ENCODE measurements around the gene AMT.
A peak's percentile ranks its signal among the peaks of the same experiment; 100 is the strongest.

The AMT gene

DNA sequence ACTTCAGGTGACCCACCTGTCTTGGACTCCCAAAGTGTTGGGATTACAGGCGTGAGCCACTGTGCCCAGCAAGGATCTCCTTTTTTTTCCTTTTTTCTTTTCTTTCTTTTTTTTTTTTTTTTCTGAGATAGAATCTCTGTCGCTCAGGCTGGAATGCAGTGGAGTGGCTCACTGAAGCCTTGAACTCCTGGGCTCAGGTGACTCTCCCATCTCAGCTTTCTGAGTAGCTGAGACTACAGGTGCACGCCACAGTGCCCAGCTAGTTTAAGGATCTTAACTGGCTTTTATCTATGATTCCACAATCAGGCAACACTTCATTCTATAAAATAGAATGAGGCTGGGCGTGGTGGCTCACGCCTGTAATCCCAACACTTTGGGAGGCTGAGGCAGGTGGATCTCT, 23.1 kb upstream of the AMT start:
- no peak for TF ChIP-seq TOX (CRISPR knock-in tag; IDR thresholded peaks at IDR 0.05; ENCODE audit: borderline replicate concordance)
- no peak for ATAC-seq

DNA sequence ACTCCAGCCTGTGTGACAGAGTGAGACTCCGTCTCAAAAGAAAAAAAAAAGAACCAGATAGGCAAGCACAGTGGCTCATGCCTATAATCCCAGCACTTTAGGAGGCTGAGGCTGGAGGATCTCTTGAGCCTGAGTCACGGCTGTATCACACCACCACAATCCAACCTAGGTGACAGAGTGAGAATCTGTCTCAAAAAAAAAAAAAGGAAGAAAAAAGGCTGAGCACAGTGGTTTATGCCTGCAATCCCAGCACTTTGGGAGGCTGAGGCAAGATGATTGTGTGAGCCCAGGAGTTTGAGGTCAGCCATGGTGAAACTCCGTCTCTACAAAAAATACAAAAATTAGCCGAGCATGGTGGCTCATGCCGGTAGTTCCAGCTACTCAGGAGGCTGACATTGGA, 12.5 kb upstream of the AMT start:
- TF ChIP-seq ISL1 (CRISPR knock-in tag; IDR thresholded peaks at IDR 0.05) (no peak), BACH2 (CRISPR knock-in tag; IDR thresholded peaks at IDR 0.05; ENCODE audit: borderline replicate concordance) (no peak), CSDC2 (CRISPR knock-in tag; IDR thresholded peaks at IDR 0.05) (no peak), ZFP3 (CRISPR knock-in tag; IDR thresholded peaks at IDR 0.05) (no peak), TCF4 (CRISPR knock-in tag; IDR thresholded peaks at IDR 0.05; ENCODE audit: borderline replicate concordance) (no peak), ZC3H10 (CRISPR knock-in tag; IDR thresholded peaks at IDR 0.05) (no peak), GLIS3 (CRISPR knock-in tag; IDR thresholded peaks at IDR 0.05) (no peak), ZNF565 (CRISPR knock-in tag; conservative IDR thresholded peaks at IDR 0.05; ENCODE audit: low read depth) (no peak)
- TF ChIP-seq, protein P1, sequence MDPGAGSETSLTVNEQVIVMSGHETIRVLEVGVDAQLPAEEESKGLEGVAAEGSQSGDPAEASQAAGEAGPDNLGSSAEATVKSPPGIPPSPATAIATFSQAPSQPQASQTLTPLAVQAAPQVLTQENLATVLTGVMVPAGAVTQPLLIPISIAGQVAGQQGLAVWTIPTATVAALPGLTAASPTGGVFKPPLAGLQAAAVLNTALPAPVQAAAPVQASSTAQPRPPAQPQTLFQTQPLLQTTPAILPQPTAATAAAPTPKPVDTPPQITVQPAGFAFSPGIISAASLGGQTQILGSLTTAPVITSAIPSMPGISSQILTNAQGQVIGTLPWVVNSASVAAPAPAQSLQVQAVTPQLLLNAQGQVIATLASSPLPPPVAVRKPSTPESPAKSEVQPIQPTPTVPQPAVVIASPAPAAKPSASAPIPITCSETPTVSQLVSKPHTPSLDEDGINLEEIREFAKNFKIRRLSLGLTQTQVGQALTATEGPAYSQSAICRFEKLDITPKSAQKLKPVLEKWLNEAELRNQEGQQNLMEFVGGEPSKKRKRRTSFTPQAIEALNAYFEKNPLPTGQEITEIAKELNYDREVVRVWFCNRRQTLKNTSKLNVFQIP (CRISPR knock-in tag; IDR thresholded peaks at IDR 0.05; ENCODE audit: borderline replicate concordance, low read depth): no peak
- TF ChIP-seq, protein P2, sequence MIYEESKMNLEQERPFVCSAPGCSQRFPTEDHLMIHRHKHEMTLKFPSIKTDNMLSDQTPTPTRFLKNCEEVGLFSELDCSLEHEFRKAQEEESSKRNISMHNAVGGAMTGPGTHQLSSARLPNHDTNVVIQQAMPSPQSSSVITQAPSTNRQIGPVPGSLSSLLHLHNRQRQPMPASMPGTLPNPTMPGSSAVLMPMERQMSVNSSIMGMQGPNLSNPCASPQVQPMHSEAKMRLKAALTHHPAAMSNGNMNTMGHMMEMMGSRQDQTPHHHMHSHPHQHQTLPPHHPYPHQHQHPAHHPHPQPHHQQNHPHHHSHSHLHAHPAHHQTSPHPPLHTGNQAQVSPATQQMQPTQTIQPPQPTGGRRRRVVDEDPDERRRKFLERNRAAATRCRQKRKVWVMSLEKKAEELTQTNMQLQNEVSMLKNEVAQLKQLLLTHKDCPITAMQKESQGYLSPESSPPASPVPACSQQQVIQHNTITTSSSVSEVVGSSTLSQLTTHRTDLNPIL (CRISPR knock-in tag; IDR thresholded peaks at IDR 0.05; ENCODE audit: low read depth): no peak
- TF ChIP-seq, protein P3, sequence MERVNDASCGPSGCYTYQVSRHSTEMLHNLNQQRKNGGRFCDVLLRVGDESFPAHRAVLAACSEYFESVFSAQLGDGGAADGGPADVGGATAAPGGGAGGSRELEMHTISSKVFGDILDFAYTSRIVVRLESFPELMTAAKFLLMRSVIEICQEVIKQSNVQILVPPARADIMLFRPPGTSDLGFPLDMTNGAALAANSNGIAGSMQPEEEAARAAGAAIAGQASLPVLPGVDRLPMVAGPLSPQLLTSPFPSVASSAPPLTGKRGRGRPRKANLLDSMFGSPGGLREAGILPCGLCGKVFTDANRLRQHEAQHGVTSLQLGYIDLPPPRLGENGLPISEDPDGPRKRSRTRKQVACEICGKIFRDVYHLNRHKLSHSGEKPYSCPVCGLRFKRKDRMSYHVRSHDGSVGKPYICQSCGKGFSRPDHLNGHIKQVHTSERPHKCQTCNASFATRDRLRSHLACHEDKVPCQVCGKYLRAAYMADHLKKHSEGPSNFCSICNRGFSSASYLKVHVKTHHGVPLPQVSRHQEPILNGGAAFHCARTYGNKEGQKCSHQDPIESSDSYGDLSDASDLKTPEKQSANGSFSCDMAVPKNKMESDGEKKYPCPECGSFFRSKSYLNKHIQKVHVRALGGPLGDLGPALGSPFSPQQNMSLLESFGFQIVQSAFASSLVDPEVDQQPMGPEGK (CRISPR knock-in tag; IDR thresholded peaks at IDR 0.05; ENCODE audit: borderline replicate concordance): no peak
- TF ChIP-seq, protein P4, sequence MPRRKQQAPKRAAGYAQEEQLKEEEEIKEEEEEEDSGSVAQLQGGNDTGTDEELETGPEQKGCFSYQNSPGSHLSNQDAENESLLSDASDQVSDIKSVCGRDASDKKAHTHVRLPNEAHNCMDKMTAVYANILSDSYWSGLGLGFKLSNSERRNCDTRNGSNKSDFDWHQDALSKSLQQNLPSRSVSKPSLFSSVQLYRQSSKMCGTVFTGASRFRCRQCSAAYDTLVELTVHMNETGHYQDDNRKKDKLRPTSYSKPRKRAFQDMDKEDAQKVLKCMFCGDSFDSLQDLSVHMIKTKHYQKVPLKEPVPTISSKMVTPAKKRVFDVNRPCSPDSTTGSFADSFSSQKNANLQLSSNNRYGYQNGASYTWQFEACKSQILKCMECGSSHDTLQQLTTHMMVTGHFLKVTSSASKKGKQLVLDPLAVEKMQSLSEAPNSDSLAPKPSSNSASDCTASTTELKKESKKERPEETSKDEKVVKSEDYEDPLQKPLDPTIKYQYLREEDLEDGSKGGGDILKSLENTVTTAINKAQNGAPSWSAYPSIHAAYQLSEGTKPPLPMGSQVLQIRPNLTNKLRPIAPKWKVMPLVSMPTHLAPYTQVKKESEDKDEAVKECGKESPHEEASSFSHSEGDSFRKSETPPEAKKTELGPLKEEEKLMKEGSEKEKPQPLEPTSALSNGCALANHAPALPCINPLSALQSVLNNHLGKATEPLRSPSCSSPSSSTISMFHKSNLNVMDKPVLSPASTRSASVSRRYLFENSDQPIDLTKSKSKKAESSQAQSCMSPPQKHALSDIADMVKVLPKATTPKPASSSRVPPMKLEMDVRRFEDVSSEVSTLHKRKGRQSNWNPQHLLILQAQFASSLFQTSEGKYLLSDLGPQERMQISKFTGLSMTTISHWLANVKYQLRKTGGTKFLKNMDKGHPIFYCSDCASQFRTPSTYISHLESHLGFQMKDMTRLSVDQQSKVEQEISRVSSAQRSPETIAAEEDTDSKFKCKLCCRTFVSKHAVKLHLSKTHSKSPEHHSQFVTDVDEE (CRISPR knock-in tag; IDR thresholded peaks at IDR 0.05): no peak

DNA sequence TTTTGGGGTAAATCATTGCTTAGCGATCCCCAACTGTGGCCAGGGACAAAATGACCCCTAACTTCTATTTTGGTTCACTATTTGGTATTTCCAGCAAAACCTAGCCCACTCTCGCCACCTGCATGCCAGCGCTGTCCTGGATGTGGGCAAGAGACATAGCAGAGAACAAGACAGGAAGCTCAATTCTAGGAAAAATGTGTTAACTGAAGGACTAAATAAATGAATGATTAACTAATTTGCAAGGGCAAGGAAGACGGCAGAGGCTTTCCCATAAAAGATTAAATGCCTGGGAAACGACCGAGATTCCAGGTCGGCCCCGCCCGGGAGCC, 6.4 kb upstream of the AMT start:
- ATAC-seq: peak; percentile 42

More for the DNA sequence above, 12.5 kb upstream of the AMT start:
- ATAC-seq: no peak

More for the DNA sequence above, 6.4 kb upstream of the AMT start:
- no peak for TF ChIP-seq CSDC2 (CRISPR knock-in tag; IDR thresholded peaks at IDR 0.05)
- TF ChIP-seq SNAI2 (CRISPR knock-in tag; IDR thresholded peaks at IDR 0.05): no peak
- no peak for TF ChIP-seq TOX (CRISPR knock-in tag; IDR thresholded peaks at IDR 0.05; ENCODE audit: borderline replicate concordance)
- no peak for TF ChIP-seq ESRRG (CRISPR knock-in tag; IDR thresholded peaks at IDR 0.05)
- no peak for TF ChIP-seq ZC3H10 (CRISPR knock-in tag; IDR thresholded peaks at IDR 0.05)
- TF ChIP-seq, protein P4 (CRISPR knock-in tag; IDR thresholded peaks at IDR 0.05): no peak
- TF ChIP-seq, protein P2 (CRISPR knock-in tag; IDR thresholded peaks at IDR 0.05; ENCODE audit: low read depth): no peak
- TF ChIP-seq RARB (CRISPR knock-in tag; IDR thresholded peaks at IDR 0.05): no peak
- no peak for TF ChIP-seq ARNTL (CRISPR knock-in tag; IDR thresholded peaks at IDR 0.05; ENCODE audit: borderline replicate concordance, low read depth)
- no peak for TF ChIP-seq TCF4 (CRISPR knock-in tag; IDR thresholded peaks at IDR 0.05; ENCODE audit: borderline replicate concordance)
- TF ChIP-seq, protein P3 (CRISPR knock-in tag; IDR thresholded peaks at IDR 0.05; ENCODE audit: borderline replicate concordance): no peak
- TF ChIP-seq, protein P1 (CRISPR knock-in tag; IDR thresholded peaks at IDR 0.05; ENCODE audit: borderline replicate concordance, low read depth): no peak
- no peak for TF ChIP-seq ZNF70 (CRISPR knock-in tag; IDR thresholded peaks at IDR 0.05)
- TF ChIP-seq, protein P5, sequence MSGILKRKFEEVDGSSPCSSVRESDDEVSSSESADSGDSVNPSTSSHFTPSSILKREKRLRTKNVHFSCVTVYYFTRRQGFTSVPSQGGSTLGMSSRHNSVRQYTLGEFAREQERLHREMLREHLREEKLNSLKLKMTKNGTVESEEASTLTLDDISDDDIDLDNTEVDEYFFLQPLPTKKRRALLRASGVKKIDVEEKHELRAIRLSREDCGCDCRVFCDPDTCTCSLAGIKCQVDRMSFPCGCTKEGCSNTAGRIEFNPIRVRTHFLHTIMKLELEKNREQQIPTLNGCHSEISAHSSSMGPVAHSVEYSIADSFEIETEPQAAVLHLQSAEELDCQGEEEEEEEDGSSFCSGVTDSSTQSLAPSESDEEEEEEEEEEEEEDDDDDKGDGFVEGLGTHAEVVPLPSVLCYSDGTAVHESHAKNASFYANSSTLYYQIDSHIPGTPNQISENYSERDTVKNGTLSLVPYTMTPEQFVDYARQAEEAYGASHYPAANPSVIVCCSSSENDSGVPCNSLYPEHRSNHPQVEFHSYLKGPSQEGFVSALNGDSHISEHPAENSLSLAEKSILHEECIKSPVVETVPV (CRISPR knock-in tag; IDR thresholded peaks at IDR 0.05): no peak

All from SK-N-SH treated with all-trans-retinoic acid at 6 μM for 48 hours (cell line).